GM20431 (cell line): ENCODE data around the gene XIRP1.
"Not testable (repeated sequence)": the region's sequence is repeated elsewhere in the genome, so short reads cannot be mapped to it uniquely, and the experiment has no call there.

Experiments used
- in situ Hi-C: fragments of 300-500 bp; cut with MseI, MboI; formaldehyde crosslinking; loops from one replicate; pipeline ENCODE4 v1.15.0; 2020; ENCODE audit warnings: low sequenced_read_pairs; ENCODE audit not compliant: unreplicated experiment

The XIRP1 gene, protein sequence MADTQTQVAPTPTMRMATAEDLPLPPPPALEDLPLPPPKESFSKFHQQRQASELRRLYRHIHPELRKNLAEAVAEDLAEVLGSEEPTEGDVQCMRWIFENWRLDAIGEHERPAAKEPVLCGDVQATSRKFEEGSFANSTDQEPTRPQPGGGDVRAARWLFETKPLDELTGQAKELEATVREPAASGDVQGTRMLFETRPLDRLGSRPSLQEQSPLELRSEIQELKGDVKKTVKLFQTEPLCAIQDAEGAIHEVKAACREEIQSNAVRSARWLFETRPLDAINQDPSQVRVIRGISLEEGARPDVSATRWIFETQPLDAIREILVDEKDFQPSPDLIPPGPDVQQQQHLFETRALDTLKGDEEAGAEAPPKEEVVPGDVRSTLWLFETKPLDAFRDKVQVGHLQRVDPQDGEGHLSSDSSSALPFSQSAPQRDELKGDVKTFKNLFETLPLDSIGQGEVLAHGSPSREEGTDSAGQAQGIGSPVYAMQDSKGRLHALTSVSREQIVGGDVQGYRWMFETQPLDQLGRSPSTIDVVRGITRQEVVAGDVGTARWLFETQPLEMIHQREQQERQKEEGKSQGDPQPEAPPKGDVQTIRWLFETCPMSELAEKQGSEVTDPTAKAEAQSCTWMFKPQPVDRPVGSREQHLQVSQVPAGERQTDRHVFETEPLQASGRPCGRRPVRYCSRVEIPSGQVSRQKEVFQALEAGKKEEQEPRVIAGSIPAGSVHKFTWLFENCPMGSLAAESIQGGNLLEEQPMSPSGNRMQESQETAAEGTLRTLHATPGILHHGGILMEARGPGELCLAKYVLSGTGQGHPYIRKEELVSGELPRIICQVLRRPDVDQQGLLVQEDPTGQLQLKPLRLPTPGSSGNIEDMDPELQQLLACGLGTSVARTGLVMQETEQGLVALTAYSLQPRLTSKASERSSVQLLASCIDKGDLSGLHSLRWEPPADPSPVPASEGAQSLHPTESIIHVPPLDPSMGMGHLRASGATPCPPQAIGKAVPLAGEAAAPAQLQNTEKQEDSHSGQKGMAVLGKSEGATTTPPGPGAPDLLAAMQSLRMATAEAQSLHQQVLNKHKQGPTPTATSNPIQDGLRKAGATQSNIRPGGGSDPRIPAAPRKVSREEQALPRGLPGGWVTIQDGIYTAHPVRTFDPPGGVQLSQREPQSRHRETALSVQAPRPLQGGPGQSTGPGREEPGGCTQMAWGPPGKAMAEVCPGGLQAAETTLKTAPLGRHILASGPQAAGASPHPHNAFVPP (N-terminal part only)

DNA sequence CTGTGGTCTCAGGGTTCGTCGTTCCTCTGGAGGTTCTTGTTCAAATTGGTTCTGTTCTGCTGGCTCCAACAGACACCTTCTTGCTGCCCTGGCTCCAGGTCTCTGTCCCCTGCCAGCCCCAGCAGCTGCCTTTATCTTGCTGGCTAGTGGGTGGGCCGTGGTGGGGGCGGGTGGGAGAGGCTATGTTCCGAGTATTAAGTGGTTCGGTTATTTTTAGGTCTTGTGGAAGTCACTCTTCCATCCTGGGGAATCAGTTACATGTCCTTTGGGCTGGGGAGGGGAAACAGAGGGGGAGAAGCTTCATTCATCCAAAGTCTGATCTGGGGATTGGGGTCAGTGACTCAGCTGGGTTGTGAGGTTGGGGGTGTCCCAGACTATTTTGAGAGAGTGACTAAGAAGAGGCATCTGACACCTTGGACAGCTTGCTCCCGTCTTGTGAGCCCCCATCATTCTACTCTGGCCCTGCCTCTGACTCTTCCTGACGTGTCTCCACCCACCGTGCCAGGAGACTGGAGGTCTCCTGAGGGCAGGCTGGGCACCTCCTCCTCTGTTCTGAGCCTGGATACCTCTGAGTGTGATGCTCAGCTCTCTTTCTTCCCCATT lies at the start of gene XIRP1:
XIRP1 (minus strand) TSS at position 106 of the 603 bp plus-strand sequence. CDS start 3,150 bp downstream, outside the sequence.
- in situ Hi-C loops, result no loop called here

DNA sequence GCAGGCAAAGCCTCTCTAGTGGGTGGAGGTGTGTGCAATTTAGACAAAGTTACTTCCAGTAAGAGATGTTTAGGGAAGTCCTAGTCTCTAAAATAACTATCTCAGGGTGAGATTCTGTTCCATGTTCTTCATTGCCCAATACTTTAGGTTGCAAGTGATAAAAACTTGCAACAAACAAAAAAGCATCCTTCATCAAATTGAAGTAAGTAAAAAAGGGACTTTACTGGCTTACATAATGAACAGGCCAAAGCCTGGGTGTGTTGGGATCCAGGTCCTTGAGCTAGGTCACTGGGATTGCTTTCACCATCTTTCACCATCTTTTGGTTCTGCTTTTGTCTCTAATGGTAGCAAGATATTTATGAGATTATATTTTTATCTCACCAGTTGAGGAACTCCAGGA lies 49.2 kb upstream of the XIRP1 start:
- in situ Hi-C loops, result no loop called here

GRCh38 chr3:39237027-39237426 lies 44.6 kb upstream of the XIRP1 start:
- in situ Hi-C loops, result no loop called here

GRCh38 chr3:39234651-39235050 lies 42.3 kb upstream of the XIRP1 start:
- in situ Hi-C loops, result no loop called here

DNA sequence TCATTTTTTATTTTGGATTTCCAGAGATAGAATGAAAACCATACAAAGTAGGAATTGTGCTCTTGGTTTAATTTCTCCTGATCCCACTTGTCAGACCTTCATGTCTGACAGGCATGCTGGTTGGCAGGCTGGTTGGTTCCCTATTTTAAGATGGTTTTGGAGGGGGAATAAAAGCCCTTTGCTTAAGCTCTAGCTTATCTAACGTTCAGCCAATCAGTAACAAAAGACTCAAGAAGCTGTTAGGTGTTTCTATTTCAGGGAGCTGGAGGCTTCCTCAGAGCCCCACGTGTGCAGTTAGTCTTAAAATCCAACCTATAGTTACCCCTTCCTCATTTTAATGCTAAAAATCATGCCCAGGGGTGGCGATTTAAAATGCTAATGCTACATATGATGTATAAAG lies 40.5 kb upstream of the XIRP1 start:
- in situ Hi-C loops, result no loop called here

GRCh38 chr3:39230453-39230852 lies 38.1 kb upstream of the XIRP1 start:
- in situ Hi-C loops, result no loop called here

DNA sequence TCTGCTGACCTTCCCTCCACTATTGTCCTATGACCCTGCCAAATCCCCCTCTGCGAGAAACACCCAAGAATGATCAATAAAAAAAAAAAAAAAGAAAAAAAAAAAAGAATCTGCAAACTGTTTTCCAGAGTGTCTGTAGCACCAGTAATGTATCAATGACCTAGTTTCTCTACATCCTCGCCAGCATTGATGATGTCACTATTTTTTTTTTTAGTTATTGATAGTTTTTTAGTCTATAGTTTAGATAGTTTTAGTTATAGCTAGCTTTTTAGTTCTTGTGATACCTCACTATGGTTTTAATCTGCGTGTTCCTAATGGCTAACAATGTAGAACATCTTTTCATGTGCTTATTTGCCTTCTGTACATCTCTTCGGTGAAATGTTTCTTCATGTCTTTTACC lies 36.1 kb upstream of the XIRP1 start:
- in situ Hi-C loops, result no loop called here

GRCh38 chr3:39227596-39227995 lies 35.2 kb upstream of the XIRP1 start:
- in situ Hi-C loops, result not testable (repeated sequence)

DNA sequence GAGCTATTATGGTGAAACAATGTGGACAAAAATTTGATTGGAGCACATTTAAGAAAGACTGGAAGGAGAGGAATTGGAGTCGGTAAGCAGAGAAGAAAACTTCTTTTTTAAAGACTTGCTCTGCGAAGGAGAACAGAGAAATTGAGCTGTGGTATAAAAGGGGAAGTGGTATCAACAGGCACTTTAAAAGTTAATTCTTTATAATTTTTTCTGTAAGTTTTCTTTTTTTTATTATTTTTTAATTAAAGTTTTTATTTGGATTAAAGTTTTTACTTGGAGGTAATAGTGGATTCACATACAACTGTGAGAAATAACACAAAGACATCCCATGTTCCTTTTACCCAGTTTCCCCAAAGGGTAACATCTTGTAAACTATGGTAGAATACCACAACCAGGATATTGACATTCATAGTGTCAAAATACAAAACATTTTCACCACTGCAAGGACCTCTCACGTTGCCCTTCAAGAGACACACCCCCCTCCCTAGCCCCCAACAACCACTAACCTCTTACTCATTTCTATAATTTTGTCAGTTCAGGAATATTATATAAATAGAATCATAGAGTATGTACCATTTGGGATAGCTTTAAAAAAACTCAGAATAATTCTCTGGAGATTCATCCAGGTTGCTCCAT lies 33.8 kb upstream of the XIRP1 start:
- in situ Hi-C loops, result no loop called here

GRCh38 chr3:39224288-39224687 lies 31.9 kb upstream of the XIRP1 start:
- in situ Hi-C loops, result no loop called here

DNA sequence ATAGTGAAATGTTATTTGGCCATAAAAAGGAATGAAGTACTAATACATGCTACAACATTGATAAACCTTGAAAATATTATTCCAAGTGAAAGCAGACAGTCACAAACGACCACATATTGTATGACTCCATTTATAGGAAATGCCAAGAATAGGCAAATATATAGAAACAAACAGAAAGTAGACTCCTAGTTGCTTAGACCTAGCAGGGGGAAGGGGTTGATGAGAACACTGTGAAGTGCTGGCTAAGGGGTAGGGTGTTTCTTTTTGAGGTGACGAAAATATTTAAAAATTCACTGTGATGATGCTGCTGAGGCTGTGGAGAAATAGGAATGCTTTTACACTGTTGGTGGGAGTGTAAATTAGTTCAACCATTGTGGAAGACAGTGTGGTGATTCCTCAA lies 30.5 kb upstream of the XIRP1 start:
- in situ Hi-C loops, result no loop called here

GRCh38 chr3:39222462-39222861 lies 30.1 kb upstream of the XIRP1 start:
- in situ Hi-C loops, result no loop called here

GRCh38 chr3:39221141-39221530 lies 28.7 kb upstream of the XIRP1 start:
- in situ Hi-C loops, result no loop called here

DNA sequence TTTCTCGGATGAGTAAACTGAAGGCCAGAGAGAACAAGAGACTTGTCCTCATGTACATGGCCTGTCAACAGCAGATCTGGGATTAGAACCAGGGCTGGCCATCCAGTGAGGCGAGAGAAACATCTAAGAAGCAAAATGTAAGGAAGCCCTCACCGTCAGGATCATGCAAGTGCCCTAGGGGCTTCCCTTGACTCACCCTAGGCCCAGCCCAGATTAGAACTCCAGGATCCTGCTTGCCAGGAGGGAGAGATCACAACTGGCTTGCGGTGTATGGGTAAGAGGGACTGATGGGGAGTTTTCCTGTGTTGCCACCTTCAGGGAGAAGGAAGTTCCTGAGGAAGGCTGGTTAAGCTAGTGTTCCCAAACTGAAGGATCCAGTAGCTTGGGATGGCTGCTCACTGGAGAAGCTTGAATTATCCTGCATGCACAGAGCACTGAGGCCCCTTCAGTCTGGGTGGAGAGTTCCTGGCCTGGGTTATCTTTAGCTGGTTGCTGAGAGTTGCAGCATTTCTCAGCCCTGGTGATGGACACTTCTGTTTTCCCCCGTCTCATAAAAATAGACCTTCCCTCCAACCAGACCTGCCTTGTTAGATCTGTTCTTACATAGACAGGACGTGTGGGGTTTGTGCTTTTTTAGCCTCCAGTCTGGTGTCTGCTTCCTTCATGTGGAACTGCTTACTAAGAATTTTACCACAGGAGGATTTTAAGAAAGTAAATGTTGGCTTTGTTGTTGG lies 28.2 kb upstream of the XIRP1 start:
- in situ Hi-C loops, result no loop called here

- in situ Hi-C loops, result loop anchor here (10.0 kb wide), 1 partner anchor 65 kb away; the partner anchor contains the start of gene CX3CR1
Measured at GRCh38 chr3:39219702-39220101, 27.3 kb upstream of the XIRP1 start.

- in situ Hi-C loops, result loop anchor here (10.0 kb wide), 1 partner anchor 69 kb away; the partner anchor contains the start of gene CX3CR1
Measured at GRCh38 chr3:39216176-39216790, 23.9 kb upstream of the XIRP1 start.

DNA sequence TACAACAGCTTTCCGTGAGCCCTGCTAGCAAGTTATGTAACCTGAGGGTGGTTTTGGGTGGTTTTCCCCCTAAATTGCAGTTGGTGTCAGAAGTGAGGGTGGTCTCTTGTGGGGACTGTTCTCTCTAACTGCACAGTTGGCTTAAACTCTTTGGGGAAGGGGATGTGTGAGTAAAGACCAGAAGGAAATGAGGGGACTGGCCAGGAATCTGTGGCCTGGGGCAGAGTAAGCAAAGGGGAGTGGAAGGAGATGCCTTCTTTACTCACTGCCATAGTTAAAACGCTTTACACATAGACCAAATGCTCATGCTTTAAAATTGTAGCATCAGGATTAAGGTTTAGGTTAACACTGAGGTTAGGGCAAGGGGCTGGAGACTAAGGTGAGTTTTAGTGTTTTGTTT lies 21.2 kb upstream of the XIRP1 start:
- in situ Hi-C loops, result loop anchor here (10.0 kb wide), 1 partner anchor 71 kb away; the partner anchor contains the start of gene CX3CR1

DNA sequence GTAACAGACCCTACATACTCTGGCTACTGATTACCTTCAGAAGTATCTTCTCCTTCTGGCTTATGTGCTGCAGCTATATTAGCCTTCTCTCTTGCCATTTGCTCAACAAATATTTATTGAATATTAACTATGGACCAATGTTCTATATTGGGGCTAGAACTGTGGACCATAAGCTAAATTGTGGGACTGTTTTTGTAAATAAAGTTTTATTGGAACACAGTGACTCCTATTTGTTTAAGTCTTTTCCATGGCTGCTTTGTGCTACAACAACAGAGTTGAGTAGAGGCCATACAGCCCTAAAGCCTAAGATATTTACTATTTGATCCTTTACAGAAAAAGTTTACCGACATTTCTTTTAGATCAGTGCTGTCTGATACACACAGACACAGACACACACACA lies 20.3 kb upstream of the XIRP1 start:
- in situ Hi-C loops, result loop anchor here (10.0 kb wide), 1 partner anchor 72 kb away; the partner anchor contains the start of gene CX3CR1
